Measurements from ENCODE around the gene BEND6. TPM values are rescaled to one million over a fixed set of nuclear protein-coding genes. Genes with fewer than 3 reads are reported as not detected.
A peak's percentile ranks its signal among the peaks of the same experiment; 100 is the strongest.

The BEND6 gene
- total and polyA plus RNA-seq, 10 of the 15 experiments (the other 5 are each of a cell fraction or from before 2014, with no cell fraction given): 0.79 to 2.8 (median 1.6) TPM

GRCh38 chr6:57048577-57048976 is 93.7 kb downstream of the BEND6 start:
- Histone ChIP-seq H3K4me1 (ENCODE audit: control insufficient read depth, insufficient read depth, low read length) (peaks cover 5% of the 10 kb centered on the region; the same call in 1 of the 2 replicates), H3K4me3 (peak overlapping the region; percentile 65; the same call in 1 of the 2 replicates), H3K9ac (ENCODE audit: control insufficient read depth, insufficient read depth, low read length) (no peak overlapping the region), H4K20me1 (ENCODE audit: control insufficient read depth, insufficient read depth) (no peaks in the 10 kb centered on the region), H2AFZ (ENCODE audit: control insufficient read depth, low read depth, low read length) (no peak overlapping the region), H3K79me2 (ENCODE audit: control insufficient read depth, insufficient read depth, low read length) (peaks cover 29% of the 10 kb centered on the region), H3K27me3 (replicated peaks in 1 of 2; ENCODE audit: control insufficient read depth in 2 of 2, insufficient read depth in 2 of 2, low read length in 1 of 2) (no peaks in the 10 kb centered on the region), H3K4me2 (ENCODE audit: control insufficient read depth, insufficient read depth) (peak overlapping the region; percentile 75), H3K36me3 (ENCODE audit: control insufficient read depth in 2 of 2, insufficient read depth in 2 of 2, low read length in 1 of 2) (peaks cover 4 to 16% of the 10 kb centered on the region in 2 experiments), H3K9me3 (replicated peaks; ENCODE audit: control insufficient read depth, insufficient read depth, low read length) (no peaks in the 10 kb centered on the region; the same call in 2 of the 3 replicates), H3K27ac (ENCODE audit: control insufficient read depth, insufficient read depth) (no peak overlapping the region)
- ChIA-PET POLR2A (no interaction called here), CTCF (interaction anchor here (1.3 kb wide), 1 partner anchor 144 kb away, joined by 4 read pairs; no protein-coding TSS in a partner anchor), SMC1A (ENCODE audit: uncharacterized antibody, unreplicated experiment) (interaction anchor here (0.9 to 1.4 kb wide), 3 partner anchors 9 to 144 kb away, joined by 3 read pairs; no protein-coding TSS in a partner anchor), RAD21 (ENCODE audit: unreplicated experiment) (no interaction called here)
- TF ChIP-seq CBFB (IDR thresholded peaks at IDR 0.05; ENCODE audit: low read depth): no peak
- no peak for TF ChIP-seq SREBF1 (IDR thresholded peaks at IDR 0.05; ENCODE audit: low read length)
- no peak for TF ChIP-seq ZNF24 (IDR thresholded peaks at IDR 0.05)
- no peak for TF ChIP-seq SMARCA5 (IDR thresholded peaks at IDR 0.05)
- TF ChIP-seq SP1 (IDR thresholded peaks at IDR 0.05; ENCODE audit: low read depth, low read length): no peak
- no peak for TF ChIP-seq BRCA1 (IDR thresholded peaks at IDR 0.05; ENCODE audit: low read depth, low read length)
- no peak for TF ChIP-seq JUNB (IDR thresholded peaks at IDR 0.05)
- TF ChIP-seq NR2C2 (IDR thresholded peaks at IDR 0.05; ENCODE audit: borderline replicate concordance, control insufficient read depth, insufficient read length, low read depth): no peak
- TF ChIP-seq TBL1XR1 (IDR thresholded peaks at IDR 0.05; ENCODE audit: low read depth, low read length): no peak
- no peak for TF ChIP-seq KLF5 (IDR thresholded peaks at IDR 0.05; ENCODE audit: partially characterized antibody)
- TF ChIP-seq CBX5 (IDR thresholded peaks at IDR 0.05; ENCODE audit: low read depth): no peak
- no peak for TF ChIP-seq SMAD5 (IDR thresholded peaks at IDR 0.05; ENCODE audit: low read depth)
- no peak for TF ChIP-seq CHD2 (IDR thresholded peaks at IDR 0.05; ENCODE audit: borderline replicate concordance, low read depth, low read length)
- TF ChIP-seq ETV6 (conservative IDR thresholded peaks at IDR 0.05 in 1 of 2, IDR thresholded peaks at IDR 0.05 in 1 of 2; ENCODE audit: borderline replicate concordance in 1 of 2, low read depth in 1 of 2): no peak
- TF ChIP-seq NBN (IDR thresholded peaks at IDR 0.05): no peak
- no peak for TF ChIP-seq EED (IDR thresholded peaks at IDR 0.05; ENCODE audit: low read depth)
- no peak for ATAC-seq
- no peak for FAIRE-seq
- no TSS peak for BruUV-seq (replicated peaks)
- no peak for DNase-seq (ENCODE audit: low read depth, low spot score)
- in situ Hi-C loops (cut with MboI): no loop called here
- WGBS (ENCODE audit: insufficient coverage, insufficient replicate concordance, low lambda C conversion rate, missing lambda C conversion rate): 83% methylated on average over 5 of the region's 5 CpGs
- intact Hi-C loops (cut with micrococcal nuclease; ENCODE audit: unreplicated experiment): loop anchor here (5.0 kb wide), 1 partner anchor 91 kb away; the partner anchor contains the start of gene BEND6
